CD4-positive, alpha-beta memory T cell (primary cell): ENCODE data around the gene RNASET2. TPM values are rescaled to one million over a fixed set of nuclear protein-coding genes. Genes with fewer than 3 reads are reported as not detected.

ENCODE experiments used
- CTCF ChIA-PET: fragments of 350-600 bp; sonication (Branson Sonifier 250); formaldehyde crosslinking; loops from one replicate; lab custom pipeline; 2021; ENCODE audit warnings: inconsistent platforms; ENCODE audit not compliant: partially characterized antibody; lab: Charles Lee
- POLR2A ChIA-PET: fragments of 350-600 bp; sonication (Branson Sonifier 250); formaldehyde crosslinking; loops from one replicate; lab custom pipeline; 2021; ENCODE audit not compliant: partially characterized antibody; lab: Charles Lee
- DNase-seq, 5 donors: peaks; one replicate each; pipeline versions ENCODE4 v3.0.0 to v3.0.0-alpha.2; 2020 to 2022; ENCODE audit warnings: mixed read lengths in 1 of 5
- H3K27ac ChIP-seq: one replicate; pipeline ENCODE4 v1.7.0; 2013; ENCODE audit warnings: low read depth, low read length
- H3K27me3 ChIP-seq: 2 replicates; pipeline ENCODE4 v1.7.0; 2013; ENCODE audit warnings: mild to moderate bottlenecking, low read length, moderate library complexity; ENCODE audit not compliant: insufficient read depth
- H3K36me3 ChIP-seq: 2 replicates; pipeline ENCODE4 v1.7.0; 2013; ENCODE audit warnings: mild to moderate bottlenecking, low read length, moderate library complexity; ENCODE audit not compliant: insufficient read depth
- H3K4me1 ChIP-seq: 2 replicates; pipeline ENCODE4 v1.7.0; 2013; ENCODE audit warnings: mild to moderate bottlenecking, low read length, moderate library complexity; ENCODE audit not compliant: insufficient read depth
- H3K4me3 ChIP-seq, 2 donors: one replicate each; pipeline ENCODE4 v1.7.0; 2013; ENCODE audit warnings: low read length in 2 of 2, mild to moderate bottlenecking in 1 of 2
- H3K9me3 ChIP-seq, 2 donors: one replicate each; pipeline ENCODE4 v1.7.0; 2013; ENCODE audit warnings: low read length in 2 of 2, control low read depth in 1 of 2; ENCODE audit not compliant: control insufficient read depth in 1 of 2
- H3K27ac Mint-ChIP-seq, 7 donors: one replicate each; pipeline ENCODE4 v1.8.0; 2020 to 2021; ENCODE audit warnings: mixed read lengths in 7 of 7, mild to moderate bottlenecking in 6 of 7, inconsistent platforms in 3 of 7, moderate library complexity in 3 of 7
- H3K27me3 Mint-ChIP-seq, 2 donors: one replicate each; pipeline ENCODE4 v1.8.0; 2020 to 2021; ENCODE audit warnings: mixed read lengths in 2 of 2
- H3K36me3 Mint-ChIP-seq, 2 donors: one replicate each; pipeline ENCODE4 v1.8.0; 2020 to 2021; ENCODE audit warnings: mixed read lengths in 2 of 2, inconsistent platforms in 1 of 2, mild to moderate bottlenecking in 1 of 2
- H3K4me1 Mint-ChIP-seq, 4 donors: one replicate each; pipeline ENCODE4 v1.8.0; 2020 to 2021; ENCODE audit warnings: mixed read lengths in 4 of 4, mild to moderate bottlenecking in 1 of 4
- H3K4me3 Mint-ChIP-seq, 8 donors: one replicate each; pipeline ENCODE4 v1.8.0; 2020 to 2021; ENCODE audit warnings: mixed read lengths in 8 of 8, mild to moderate bottlenecking in 7 of 8, moderate library complexity in 6 of 8, inconsistent platforms in 3 of 8
- H3K9me3 Mint-ChIP-seq, 8 donors: one replicate each; pipeline ENCODE4 v1.8.0; 2020 to 2021; ENCODE audit warnings: mixed read lengths in 8 of 8, mild to moderate bottlenecking in 5 of 8, inconsistent platforms in 3 of 8, moderate library complexity in 1 of 8
- intact Hi-C: fragments of 100-400 bp; cut with micrococcal nuclease; formaldehyde crosslinking; loops from one replicate; pipeline ENCODE4 v1.15.1; 2023
- polyA plus RNA-seq, 2 donors: library from polyadenylated mRNA; unstranded; fragments of 300-500 nt; fragmentation: Illumina TruSeq; gene quantifications; one replicate each; pipeline ENCODE4 v1.2.3, GENCODE V29; 2021
- total RNA-seq, 2 experiments: library from RNA; stranded (reverse); gene quantifications; one replicate each; pipeline ENCODE4 v1.2.3, GENCODE V29; 2021

The RNASET2 gene
- total and polyA plus RNA-seq, 4 experiments from 2014 or later: 296 to 586 (median 425) TPM

DNA sequence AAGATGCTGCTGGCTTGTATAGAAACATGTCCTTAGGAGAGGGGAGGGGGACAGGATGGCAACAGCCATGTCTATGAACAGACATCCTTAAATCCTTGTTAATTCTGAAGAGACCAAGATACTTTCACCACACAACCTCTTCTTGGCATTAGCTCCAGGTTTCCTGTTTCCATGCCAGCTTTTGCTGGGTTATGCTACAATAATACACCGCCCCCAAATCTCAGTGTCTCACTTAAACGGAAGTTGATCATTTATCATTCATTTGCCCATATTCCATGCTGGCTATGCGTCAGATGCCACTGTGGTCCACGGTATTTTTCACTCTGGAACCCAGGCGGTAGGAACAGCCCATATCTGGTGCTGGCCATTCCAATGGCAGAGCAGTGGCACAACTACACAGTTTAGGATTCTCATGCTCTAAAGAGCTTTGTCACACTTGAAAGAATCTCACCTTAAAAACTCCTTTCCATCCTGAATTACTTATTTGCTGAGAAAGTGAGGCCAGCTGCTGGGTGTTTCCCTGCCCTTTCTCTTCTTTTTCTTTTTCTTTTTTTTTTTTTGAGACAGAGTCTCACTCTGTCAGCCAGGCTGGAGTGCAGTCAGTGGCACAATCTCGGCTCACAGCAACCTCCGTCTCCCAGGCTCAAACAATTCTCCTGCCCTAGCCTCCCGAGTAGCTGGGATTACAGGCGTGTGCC is 3.7 kb upstream of the RNASET2 start:
- H3K9me3 Mint-ChIP-seq: peaks cover 0 to 18% (median 9%) of the 10 kb centered on the region in 8 donors
- peak overlapping the region in 7 of 8 donors; percentile 3 to 100 (median 92) for H3K4me3 Mint-ChIP-seq
- ChIA-PET CTCF (interaction anchor here (0.8 to 2.6 kb wide), 7 partner anchors 9 to 173 kb away, joined by 3 to 41 read pairs (median 4); no protein-coding TSS in a partner anchor), POLR2A (interaction anchor here (0.7 to 17.1 kb wide), 17 partner anchors 7 to 391 kb away, joined by 3 to 263 read pairs (median 5); partner anchors contain the start of genes CEP43 and RNASET2)
- Histone ChIP-seq H3K27ac (peak overlapping the region; percentile 92), H3K9me3 (no peaks in the 10 kb centered on the region), H3K4me3 (no peak overlapping the region), H3K36me3 (no peaks in the 10 kb centered on the region), H3K27me3 (no peaks in the 10 kb centered on the region), H3K4me1 (peaks cover 35% of the 10 kb centered on the region)
- peak overlapping the region; percentile 94 to 98 (median 96) for H3K27ac Mint-ChIP-seq
- intact Hi-C loops: loop anchor here (10.0 kb wide), 2 partner anchors 395 to 545 kb away; no protein-coding TSS in a partner anchor
- peaks cover 27 to 52% (median 38%) of the 10 kb centered on the region in 4 donors for H3K4me1 Mint-ChIP-seq
- H3K36me3 Mint-ChIP-seq: peaks cover 9 to 13% of the 10 kb centered on the region in 2 donors
- H3K27me3 Mint-ChIP-seq: no peaks in the 10 kb centered on the region
- DNase-seq: no peak

DNA sequence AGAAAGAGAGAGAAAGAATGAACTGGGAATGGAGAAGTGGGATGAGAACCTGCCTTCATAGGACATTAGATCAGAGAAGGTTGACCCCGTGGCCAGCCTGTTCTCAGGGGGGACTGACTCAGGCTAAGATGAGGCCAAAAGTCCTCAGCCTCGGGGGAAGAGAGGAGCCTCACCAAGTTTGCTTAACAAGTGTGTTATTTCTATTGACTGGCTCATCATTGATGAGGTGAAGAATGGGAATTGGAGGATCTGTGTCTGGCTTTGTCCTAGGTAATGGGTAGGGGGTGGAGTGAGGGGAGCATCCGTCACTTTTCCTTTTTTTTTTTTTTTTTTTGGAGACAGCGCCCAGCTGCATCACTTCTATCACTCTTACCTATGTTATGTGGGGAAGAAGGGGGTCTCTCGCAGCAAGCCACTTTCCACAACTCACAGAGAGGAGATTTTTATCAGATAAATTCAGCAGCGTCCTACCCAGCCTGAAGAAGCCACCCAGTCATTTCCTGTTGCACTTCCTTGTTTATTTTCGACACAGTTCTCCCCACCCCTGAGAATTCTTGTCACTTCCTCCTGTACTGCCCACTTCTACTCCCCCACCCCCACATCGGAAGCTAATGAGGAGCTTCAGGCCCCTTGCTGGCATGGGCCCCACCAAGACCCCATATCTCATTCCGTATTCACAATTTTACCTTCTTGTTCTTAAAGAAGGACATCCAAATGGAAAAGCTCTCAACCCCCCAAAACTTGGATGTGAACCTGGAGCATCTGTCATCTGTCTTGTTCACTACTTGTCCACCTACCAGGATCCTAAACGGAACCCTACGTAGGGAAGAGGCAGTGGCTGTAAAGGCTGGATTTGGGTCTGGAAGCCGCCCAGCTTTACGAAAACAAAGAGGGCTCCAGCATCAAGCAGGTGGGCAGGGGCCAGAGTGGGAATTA is 2.8 kb upstream of the RNASET2 start:
- H3K9me3 Mint-ChIP-seq: peaks cover 0 to 17% (median 6%) of the 10 kb centered on the region in 8 donors
- Histone ChIP-seq H3K27me3 (no peaks in the 10 kb centered on the region), H3K27ac (peak overlapping the region; percentile 92), H3K9me3 (no peaks in the 10 kb centered on the region), H3K4me3 (peak overlapping the region in 1 of 2 donors; percentile 50), H3K36me3 (no peaks in the 10 kb centered on the region), H3K4me1 (peaks cover 41% of the 10 kb centered on the region)
- peak overlapping the region; percentile 82 to 100 (median 92) for H3K4me3 Mint-ChIP-seq
- ChIA-PET CTCF (interaction anchor here (0.8 to 2.6 kb wide), 7 partner anchors 8 to 172 kb away, joined by 3 to 41 read pairs (median 3); no protein-coding TSS in a partner anchor), POLR2A (interaction anchor here (0.7 to 17.1 kb wide), 16 partner anchors 6 to 392 kb away, joined by 3 to 263 read pairs (median 5); partner anchors contain the start of genes CEP43 and RNASET2)
- H3K27me3 Mint-ChIP-seq: no peaks in the 10 kb centered on the region
- intact Hi-C loops: loop anchor here (10.0 kb wide), 2 partner anchors 396 to 544 kb away; no protein-coding TSS in a partner anchor
- peak overlapping the region; percentile 94 to 98 (median 96) for H3K27ac Mint-ChIP-seq
- H3K36me3 Mint-ChIP-seq: peaks cover 13 to 18% of the 10 kb centered on the region in 2 donors
- DNase-seq: peak; percentile 66 to 84 (median 77)
- H3K4me1 Mint-ChIP-seq: peaks cover 31 to 58% (median 44%) of the 10 kb centered on the region in 4 donors

DNA sequence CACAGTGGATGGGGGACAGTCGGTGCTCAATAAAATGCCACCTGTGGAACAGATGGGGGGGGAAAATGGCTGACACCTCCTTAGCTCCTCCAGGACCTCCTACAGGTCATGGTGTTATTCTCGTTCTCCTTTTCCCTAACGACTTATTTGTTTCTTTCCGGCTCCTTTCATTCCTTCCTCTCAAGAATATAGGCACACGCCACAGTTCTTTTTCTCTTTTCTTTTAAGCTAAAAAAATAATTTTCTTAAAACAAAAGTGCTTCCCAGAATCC is 1.4 kb upstream of the RNASET2 start:
- Histone ChIP-seq H3K27ac (peak overlapping the region; percentile 92), H3K36me3 (peaks cover 3% of the 10 kb centered on the region), H3K4me3 (peak overlapping the region; percentile 43 to 95), H3K27me3 (no peaks in the 10 kb centered on the region), H3K9me3 (no peaks in the 10 kb centered on the region), H3K4me1 (peaks cover 56% of the 10 kb centered on the region)
- Mint-ChIP-seq H3K4me1 (peaks cover 46 to 67% (median 55%) of the 10 kb centered on the region in 4 donors), H3K9me3 (peaks cover 0 to 12% (median 0%) of the 10 kb centered on the region in 8 donors), H3K36me3 (peaks cover 22 to 25% of the 10 kb centered on the region in 2 donors), H3K4me3 (peak overlapping the region; percentile 91 to 100 (median 97)), H3K27me3 (no peaks in the 10 kb centered on the region), H3K27ac (peak overlapping the region; percentile 94 to 98 (median 96))
- ChIA-PET CTCF (interaction anchor here (0.8 to 11.7 kb wide), 5 partner anchors 8 to 171 kb away, joined by 3 to 244 read pairs (median 3); no protein-coding TSS in a partner anchor), POLR2A (interaction anchor here (1.4 to 11.1 kb wide), 7 partner anchors 10 to 41 kb away, joined by 6 to 263 read pairs (median 22); partner anchors contain the start of gene CEP43)
- intact Hi-C loops: loop anchor here (1.0 to 10.0 kb wide), 6 partner anchors 31 to 543 kb away; partner anchors contain the start of genes CEP43 and RPS6KA2
- no peak for DNase-seq

DNA sequence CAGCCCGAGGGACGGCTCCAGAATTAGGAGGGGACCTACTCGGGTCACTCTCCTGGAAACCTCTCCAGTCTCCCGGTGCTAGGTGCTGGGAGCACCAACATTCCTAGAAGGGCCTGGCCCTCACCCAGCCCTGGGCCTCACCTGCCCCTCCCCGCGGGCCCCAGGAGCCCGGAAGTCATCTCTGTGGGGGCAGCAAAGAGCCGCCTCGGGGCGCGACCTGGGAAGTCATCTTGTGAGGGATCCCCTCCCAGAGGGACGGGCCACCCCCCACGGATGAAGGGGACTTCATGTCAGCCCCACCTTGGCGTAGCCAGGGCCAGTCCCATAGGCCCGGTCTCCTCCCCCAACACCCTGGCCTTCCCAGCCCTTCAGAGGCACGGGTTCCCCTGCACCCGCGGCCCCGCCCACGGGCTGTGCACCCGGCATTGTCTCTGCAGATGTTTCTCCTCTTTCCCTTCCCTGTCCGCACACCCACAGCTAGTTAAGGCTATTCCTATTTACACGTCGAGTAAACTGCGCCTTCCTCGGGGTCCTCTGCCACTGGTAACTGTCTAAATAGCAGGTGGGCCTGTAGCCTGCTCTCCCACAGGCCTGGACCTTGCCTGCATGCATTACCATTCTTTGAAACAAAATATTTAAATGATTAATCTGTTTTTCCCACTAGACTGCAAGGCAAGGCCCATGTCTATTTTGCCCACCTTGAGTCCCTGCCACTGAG is 896 bp upstream of the RNASET2 start:
- peak overlapping the region; percentile 94 to 98 (median 96) for H3K27ac Mint-ChIP-seq
- DNase-seq: peak; percentile 40 to 74 (median 44)
- ChIA-PET POLR2A (interaction anchor here (0.9 to 11.1 kb wide), 24 partner anchors 10 to 540 kb away, joined by 3 to 263 read pairs (median 6); partner anchors contain the start of gene CEP43), CTCF (interaction anchor here (1.0 to 11.7 kb wide), 7 partner anchors 11 to 170 kb away, joined by 3 to 244 read pairs (median 5); no protein-coding TSS in a partner anchor)
- intact Hi-C loops: loop anchor here (1.0 to 10.0 kb wide), 6 partner anchors 32 to 542 kb away; partner anchors contain the start of genes CEP43 and RPS6KA2
- H3K36me3 ChIP-seq: peaks cover 4% of the 10 kb centered on the region
- H3K36me3 Mint-ChIP-seq: peaks cover 24 to 26% of the 10 kb centered on the region in 2 donors
- H3K27me3 ChIP-seq: no peaks in the 10 kb centered on the region
- H3K9me3 Mint-ChIP-seq: peaks cover 0 to 7% (median 0%) of the 10 kb centered on the region in 8 donors
- H3K9me3 ChIP-seq: no peaks in the 10 kb centered on the region
- H3K4me1 Mint-ChIP-seq: peaks cover 51 to 72% (median 60%) of the 10 kb centered on the region in 4 donors
- peak overlapping the region; percentile 92 for H3K27ac ChIP-seq
- H3K4me1 ChIP-seq: peaks cover 61% of the 10 kb centered on the region
- peak overlapping the region; percentile 91 to 100 (median 97) for H3K4me3 Mint-ChIP-seq
- H3K4me3 ChIP-seq: peak overlapping the region; percentile 43 to 95
- H3K27me3 Mint-ChIP-seq: no peaks in the 10 kb centered on the region

DNA sequence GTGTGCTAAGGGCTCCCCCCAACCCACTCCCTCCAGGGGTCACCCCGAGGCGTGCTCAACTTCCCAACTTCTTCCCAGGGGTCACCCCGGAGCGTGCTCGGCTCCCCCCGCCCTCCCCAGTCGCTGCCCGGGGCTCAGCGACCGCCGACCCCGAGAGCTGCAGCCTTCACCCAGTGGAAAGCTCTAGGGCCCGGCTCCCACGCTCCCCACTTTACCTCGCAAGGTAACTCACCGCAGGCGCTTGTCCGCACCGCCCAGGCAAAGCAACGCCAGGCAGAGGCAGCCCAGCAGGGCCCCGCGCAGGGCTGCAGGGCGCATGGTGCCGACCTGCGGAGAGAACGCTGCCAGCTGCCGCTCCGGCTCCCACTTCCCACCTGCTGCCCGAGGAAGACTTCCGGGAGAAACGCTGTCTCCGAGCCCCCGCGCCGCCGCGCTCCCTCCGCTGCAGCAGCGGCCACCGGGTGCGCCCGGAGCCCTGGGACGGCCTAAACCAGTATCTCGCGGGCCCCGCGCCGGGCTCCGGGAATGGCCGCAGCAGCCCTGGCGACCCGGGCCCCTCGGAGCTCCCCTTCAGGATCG is 396 bp downstream of the RNASET2 start:
- H3K9me3 ChIP-seq: no peaks in the 10 kb centered on the region
- H3K36me3 ChIP-seq: peaks cover 9% of the 10 kb centered on the region
- ChIA-PET POLR2A (interaction anchor here (0.7 to 11.1 kb wide), 27 partner anchors 9 to 539 kb away, joined by 3 to 263 read pairs (median 6); partner anchors contain the start of genes CEP43 and RPS6KA2), CTCF (interaction anchor here (0.8 to 11.7 kb wide), 7 partner anchors 13 to 33 kb away, joined by 3 to 244 read pairs (median 5); no protein-coding TSS in a partner anchor)
- peaks cover 74% of the 10 kb centered on the region for H3K4me1 ChIP-seq
- Mint-ChIP-seq H3K4me1 (peaks cover 62 to 85% (median 72%) of the 10 kb centered on the region in 4 donors), H3K9me3 (peaks cover 0 to 6% (median 0%) of the 10 kb centered on the region in 8 donors), H3K27ac (peak overlapping the region in 6 of 7 donors; percentile 92 to 100 (median 98)), H3K27me3 (no peaks in the 10 kb centered on the region), H3K36me3 (peaks cover 28 to 29% of the 10 kb centered on the region in 2 donors), H3K4me3 (peak overlapping the region; percentile 91 to 100 (median 97))
- H3K27ac ChIP-seq: peak overlapping the region; percentile 92
- no peaks in the 10 kb centered on the region for H3K27me3 ChIP-seq
- peak overlapping the region; percentile 68 to 95 for H3K4me3 ChIP-seq
- intact Hi-C loops: loop anchor here (2.0 to 10.0 kb wide), 5 partner anchors 33 to 541 kb away; partner anchors contain the start of gene RPS6KA2
- no peak for DNase-seq
